ENCODE measurements around the gene TRAF6.

GRCh38 chr11:36464720-36465119 is 45.4 kb downstream of the TRAF6 start:
- TF ChIP-seq CTCF (IDR thresholded peaks at IDR 0.05) (no peak), POLR2AphosphoS5 (IDR thresholded peaks at IDR 0.05) (peak; percentile 51), POLR2A (IDR thresholded peaks at IDR 0.05) (no peak)

All from prostate gland (tissue), 2 donors.